OCI-LY7 (cell line): ENCODE data around the gene ALG11.

Experiments used
- CTCF ChIP-seq: fragments of 200-600 bp; sonication (generic); conservative IDR thresholded peaks from 2 replicates; pipeline ENCODE4 v1.5.1; 2014; ENCODE audit warnings: mild to moderate bottlenecking, antibody characterized with exemption, low read length, moderate library complexity, mixed read lengths
- EZH2phosphoT487 ChIP-seq: fragments of 200-600 bp; sonication (generic); IDR thresholded peaks from 2 replicates; pipeline ENCODE4 v1.6.1; 2018; ENCODE audit warnings: low read depth, borderline replicate concordance, mild to moderate bottlenecking, mixed run types, antibody characterized with exemption, low read length, moderate library complexity, mixed read lengths

- TF ChIP-seq CTCF, result no peak
- TF ChIP-seq EZH2phosphoT487, result no peak
Observed at GRCh38 chr13:52051400-52051799, 39.2 kb downstream of the ALG11 start.
